A673 (cell line): ENCODE measurements around the gene MICALL2.

Source experiments
- EZH2 ChIP-seq: fragments of 200-600 bp; sonication (generic); IDR thresholded peaks from 2 replicates; pipeline ENCODE4 v1.6.1; 2017; ENCODE audit warnings: borderline replicate concordance, low read depth, mild to moderate bottlenecking, mixed read lengths, antibody characterized with exemption, low read length; ENCODE audit not compliant: poor library complexity, severe bottlenecking
- TF ChIP-seq, protein P1 (sequence below): fragments of 300-800, 200-600 bp; sonication (generic); conservative IDR thresholded peaks from 2 replicates; pipeline ENCODE4 v1.5.1; 2017; ENCODE audit warnings: low read depth, mild to moderate bottlenecking, antibody characterized with exemption, low read length, moderate library complexity, mixed read lengths

DNA sequence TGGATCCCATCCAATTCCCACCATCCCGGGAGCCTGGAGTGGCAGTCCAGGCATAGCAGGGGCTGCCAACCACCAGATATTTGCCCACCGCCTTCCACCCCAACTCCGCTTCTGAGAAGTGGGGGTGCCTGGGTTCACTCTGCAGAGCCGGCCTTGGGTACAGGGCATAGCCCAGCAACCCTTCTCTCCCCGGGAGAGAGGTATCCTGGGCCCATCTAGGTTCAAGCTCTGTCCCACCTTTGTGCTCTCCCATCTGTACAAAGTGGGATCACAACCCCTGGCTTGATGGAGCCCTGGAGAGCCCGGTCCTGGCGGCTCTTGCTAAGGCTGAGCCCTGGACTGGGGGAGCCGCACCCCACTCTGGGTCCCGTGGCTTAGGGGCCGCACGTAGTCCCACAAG lies 12.2 kb downstream of the MICALL2 start:
- TF ChIP-seq, protein P1, sequence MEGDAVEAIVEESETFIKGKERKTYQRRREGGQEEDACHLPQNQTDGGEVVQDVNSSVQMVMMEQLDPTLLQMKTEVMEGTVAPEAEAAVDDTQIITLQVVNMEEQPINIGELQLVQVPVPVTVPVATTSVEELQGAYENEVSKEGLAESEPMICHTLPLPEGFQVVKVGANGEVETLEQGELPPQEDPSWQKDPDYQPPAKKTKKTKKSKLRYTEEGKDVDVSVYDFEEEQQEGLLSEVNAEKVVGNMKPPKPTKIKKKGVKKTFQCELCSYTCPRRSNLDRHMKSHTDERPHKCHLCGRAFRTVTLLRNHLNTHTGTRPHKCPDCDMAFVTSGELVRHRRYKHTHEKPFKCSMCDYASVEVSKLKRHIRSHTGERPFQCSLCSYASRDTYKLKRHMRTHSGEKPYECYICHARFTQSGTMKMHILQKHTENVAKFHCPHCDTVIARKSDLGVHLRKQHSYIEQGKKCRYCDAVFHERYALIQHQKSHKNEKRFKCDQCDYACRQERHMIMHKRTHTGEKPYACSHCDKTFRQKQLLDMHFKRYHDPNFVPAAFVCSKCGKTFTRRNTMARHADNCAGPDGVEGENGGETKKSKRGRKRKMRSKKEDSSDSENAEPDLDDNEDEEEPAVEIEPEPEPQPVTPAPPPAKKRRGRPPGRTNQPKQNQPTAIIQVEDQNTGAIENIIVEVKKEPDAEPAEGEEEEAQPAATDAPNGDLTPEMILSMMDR = no peak
- no peak for TF ChIP-seq EZH2
